GM18517 (cell line): ENCODE measurements around the gene UGT1A6.
"Not testable (repeated sequence)": the region's sequence is repeated elsewhere in the genome, so short reads cannot be mapped to it uniquely, and the experiment has no call there.

Source experiments
- ATAC-seq: cut with Tn5 transposase; IDR thresholded peaks from one replicate; pipeline ENCODE4 v1.9.1; 2021; ENCODE audit warnings: mild to moderate bottlenecking, moderate library complexity; ENCODE audit not compliant: unreplicated experiment

UGT1A6 gene

DNA sequence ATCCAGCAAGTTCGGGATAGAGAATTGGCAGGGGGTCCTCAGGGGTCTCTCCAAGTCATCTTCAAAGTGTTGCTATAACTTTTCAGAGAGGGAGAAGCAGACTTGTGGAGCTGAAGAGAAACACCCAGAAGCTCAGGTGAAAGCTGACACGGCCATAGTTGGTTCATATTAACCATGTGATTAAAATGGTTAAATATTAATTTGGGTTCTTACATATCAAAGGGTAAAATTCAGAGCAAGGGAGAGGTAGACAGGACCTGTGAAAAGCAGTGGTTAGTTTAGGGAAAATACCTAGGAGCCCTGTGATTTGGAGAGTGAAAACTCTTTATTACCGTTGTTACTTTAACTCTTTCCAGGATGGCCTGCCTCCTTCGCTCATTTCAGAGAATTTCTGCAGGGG lies at the start of gene UGT1A6:
TSS of gene UGT1A6 (plus strand) at position 243 of the 400 bp plus-strand sequence. CDS start at position 358, 115 bp downstream.
- ATAC-seq = no peak

DNA sequence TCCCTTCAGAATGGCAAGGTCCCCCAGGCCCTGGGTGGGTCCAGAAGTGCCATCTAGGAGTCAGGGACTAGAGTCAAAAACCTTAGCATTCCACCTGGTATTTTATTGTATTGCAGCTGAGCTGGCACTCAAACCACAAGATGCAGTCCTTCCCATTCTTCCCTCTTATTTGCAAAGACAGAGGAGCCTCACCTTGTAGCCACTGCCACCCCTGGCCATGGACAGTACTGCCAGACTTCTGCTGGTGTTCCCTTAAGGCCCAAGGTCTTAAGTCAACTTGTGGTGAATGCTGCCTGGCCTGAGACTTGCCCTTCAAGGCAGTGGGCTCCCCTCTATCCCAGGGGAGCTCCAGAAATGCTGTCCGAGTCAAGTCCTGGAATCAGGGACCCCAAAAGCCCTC lies 49.6 kb upstream of the UGT1A6 start:
- no peak for ATAC-seq

DNA sequence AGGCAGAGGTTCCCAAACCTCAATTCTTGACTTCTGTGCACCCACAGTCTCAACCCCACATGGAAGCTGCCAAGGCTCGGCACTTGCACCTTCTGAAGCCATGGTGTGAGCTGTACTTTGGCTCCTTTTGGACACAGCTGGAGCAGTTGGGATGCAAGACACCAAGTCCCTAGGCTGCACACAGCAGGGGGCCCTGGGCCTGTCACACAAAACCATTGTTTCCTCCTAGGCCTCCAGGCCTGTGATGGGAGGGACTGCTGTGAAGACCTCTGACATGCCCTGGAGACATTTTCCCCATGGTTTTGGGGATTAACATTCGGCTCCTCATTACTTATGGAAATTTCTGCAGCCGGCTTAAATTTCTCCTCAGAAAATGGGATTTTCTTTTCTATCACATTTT lies 46.7 kb upstream of the UGT1A6 start:
- ATAC-seq = not testable (repeated sequence)

DNA sequence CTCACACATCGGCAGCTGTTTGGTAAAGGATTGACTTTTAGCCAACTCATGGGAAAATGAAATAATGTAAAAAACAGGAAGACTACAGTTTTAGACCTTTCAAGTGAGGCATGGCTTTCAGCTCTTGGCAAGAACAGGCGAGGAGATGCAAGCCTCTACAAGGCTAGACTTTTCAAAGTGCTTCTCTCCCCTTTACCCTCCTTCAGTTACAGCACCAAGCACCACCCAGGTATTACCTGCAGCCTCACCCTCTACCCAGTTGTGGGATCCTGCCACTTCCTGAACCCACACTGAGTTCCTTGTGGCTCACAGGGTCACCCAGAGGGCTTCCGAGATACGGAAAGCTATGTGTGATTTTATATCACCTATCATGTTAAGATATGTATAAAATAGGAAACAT lies 41.7 kb upstream of the UGT1A6 start:
- no peak for ATAC-seq

DNA sequence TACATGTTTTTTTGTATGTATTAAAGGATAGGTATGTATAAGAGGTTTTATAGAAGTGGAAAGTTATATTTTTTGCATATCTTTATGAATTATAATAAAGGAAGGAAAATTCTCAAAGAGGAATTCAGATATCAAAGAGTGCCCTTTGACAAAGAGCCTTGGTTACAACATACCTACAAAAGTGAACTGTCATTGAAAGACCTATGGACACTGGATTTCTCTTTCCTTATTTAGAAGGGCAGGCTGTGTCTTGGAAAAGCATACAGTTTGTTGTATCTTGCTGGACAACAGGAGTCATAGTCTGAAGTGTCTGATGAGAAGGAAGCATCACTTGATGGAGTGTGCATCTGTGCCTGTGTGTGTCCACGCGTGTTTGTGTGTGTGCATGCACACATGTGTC lies 41.3 kb upstream of the UGT1A6 start:
- ATAC-seq = no peak

DNA sequence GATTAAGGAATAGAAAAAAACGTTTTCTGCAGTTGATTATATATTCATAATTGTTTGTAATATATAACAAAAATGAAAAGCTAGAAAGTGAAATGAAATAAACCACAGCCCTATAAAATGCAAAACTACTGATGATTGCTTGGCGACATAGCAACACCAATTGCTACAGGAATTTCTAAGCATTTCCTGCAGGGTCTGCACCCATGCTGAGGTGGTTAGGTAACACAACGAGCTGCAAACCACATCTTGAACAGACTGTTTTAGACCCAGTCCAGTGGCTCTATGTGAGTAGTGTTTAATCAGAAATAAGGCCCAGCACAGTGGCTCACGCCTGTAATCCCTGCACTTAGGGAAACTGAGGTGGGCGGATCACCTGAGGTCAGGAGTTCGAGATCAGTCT lies 38.2 kb upstream of the UGT1A6 start:
- ATAC-seq = no peak

DNA sequence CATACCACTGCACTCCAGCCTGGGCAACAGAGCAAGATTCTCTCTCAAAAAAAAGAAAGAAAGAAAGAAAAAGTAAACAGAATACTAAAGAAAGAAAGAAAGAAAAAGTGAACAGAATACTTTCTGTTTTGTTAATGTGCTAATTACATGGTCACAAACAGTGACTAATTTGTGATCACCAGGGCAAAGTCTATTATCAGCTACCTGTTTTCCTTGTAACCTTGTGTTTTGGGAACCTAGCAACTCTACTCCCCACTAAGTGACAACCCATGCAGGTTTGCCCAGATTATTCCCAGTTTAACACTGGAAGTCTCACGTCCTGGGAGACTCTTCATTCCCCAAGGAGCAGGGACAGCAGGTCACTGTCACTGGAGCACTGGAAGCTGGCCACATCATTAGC lies 37.6 kb upstream of the UGT1A6 start:
- ATAC-seq = no peak

DNA sequence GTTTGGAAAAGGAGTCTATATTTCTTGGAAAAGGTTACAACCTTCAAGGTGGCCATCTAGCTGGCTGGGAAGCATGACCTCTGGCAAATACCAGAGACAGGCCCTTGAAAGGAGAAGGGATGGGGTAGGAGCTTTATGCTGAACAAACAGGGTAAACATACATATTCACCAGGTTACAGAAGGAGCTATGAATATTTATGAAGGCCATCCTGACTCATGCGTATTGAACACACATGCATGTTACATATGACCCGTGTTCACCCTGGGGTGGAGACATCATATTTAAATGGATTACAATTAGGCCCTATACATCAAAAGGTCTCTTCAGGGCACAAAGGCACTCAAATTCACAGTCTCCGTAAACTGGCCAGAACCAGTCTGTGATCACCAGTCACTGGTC lies 36.7 kb upstream of the UGT1A6 start:
- ATAC-seq = not testable (repeated sequence)

DNA sequence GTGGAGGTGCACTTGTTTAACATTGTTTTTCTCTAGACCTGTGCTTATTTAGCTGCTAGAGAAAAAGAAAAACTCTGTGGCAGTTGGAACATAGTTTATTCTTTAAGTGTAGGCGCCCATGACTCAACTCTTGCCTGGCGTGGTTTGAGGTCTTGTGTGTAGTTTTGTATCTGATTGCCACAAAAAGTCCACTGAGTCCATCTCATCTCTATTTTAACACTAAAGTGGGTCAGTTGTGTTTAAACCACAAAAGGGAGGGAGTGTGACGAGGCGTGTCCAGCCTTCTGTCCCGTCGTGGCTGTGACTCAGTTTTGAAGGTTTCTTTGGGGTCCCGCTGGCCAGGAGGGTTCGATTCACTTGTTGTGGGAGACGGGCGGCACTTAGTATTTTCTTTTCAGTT lies 36.2 kb upstream of the UGT1A6 start:
- ATAC-seq = no peak

DNA sequence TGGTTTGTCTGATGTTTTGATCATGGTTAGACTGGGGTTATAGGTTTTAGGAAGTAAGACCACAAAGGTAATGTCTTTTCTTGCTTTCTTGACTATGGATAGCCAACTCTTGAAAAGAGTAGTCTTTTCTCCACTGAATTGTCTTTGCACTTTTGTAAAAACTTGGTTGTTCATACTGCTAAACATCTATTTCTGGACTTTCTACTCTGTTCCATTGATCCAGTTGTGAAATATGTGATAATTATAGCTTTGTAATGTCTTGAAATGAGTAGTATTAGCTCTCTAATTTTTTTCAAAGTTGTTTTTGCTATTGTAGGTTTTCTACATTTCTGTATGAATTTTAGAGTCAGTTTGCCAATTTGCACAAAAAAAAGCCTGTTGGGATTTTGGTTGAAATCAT lies 34.1 kb upstream of the UGT1A6 start:
- ATAC-seq = no peak

DNA sequence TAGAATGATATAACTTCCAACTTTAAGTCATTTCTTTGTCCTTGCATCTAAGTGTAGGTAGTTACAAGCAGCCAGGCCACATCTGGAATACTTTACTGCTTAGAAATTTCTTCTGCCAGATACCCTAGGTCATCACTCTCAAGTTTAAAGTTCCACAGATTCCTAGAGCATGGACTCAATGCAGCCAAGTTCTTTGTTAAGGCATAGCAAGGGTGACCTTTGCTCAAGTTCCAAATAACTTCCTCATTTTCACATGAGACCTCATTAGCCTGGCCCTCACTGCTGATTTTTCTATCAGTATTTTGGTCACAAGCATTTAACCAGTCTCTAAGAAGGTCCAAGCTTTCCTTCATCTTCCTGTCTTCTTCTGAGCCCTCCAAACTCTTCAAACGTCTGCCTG lies 28.8 kb upstream of the UGT1A6 start:
- ATAC-seq = no peak

DNA sequence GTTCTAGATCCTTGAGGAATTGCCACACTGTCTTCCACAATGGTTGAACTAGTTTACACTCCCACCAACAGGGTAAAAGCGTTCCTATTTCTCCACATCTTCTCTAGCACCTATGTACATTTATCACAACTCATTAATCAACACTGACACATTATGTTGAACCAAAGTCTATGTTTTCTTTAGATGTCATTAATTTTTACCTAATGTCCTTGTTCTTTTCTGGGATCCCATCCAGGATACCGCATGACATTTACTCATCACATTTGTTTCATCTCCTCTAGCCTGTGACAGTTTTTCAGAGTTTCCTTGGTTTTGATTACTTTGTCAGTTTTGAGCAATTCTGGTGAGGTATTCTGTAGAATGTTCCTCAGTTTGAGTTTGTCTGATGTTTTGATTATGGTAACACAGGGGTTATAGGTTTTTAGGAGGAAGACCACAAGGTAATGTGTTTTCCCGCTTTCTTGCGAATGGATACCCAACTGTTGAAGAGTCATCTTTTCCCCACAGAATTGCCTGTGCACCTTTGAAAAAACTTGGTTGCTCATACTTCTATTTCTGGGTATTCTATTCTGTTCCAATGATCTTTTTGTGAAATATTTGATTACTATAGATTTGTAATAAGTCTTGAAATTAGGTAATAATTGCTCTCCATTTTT lies 24.0 kb upstream of the UGT1A6 start:
- ATAC-seq = no peak

DNA sequence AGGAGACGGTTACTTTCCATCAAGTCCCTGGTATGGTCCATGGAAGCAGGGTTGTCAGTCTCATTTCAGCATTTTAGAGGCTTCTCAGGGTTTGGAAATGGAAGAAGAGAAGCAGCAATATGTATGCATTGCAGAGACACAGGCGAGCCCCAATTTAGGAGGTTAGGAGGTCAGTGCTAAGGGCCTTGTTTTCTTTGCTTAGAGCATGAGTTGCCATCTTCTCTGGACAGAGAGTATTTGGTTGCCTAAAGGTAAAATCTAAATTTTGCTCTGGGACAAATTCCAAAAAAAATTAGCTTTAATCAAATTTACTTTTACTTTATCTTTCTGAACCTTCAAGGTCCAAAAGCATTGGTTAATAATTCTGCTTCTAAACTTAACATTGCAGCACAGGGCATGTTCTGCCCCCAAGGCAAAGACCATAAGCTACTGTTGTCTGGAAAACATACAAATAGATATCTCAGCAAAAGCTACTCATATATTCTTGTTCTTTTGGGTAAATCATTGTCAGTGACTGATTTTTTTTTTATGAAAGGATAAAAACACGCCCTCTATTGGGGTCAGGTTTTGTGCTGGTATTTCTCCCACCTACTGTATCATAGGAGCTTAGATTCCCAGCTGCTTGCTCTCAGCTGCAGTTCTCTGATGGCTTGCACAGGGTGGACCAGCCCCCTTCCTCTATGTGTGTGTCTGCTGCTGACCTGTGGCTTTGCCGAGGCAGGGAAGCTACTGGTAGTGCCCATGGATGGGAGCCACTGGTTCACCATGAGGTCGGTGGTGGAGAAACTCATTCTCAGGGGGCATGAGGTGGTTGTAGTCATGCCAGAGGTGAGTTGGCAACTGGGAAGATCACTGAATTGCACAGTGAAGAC lies 21.2 kb upstream of the UGT1A6 start, which contains the start of gene UGT1A9:
TSS of gene UGT1A9 (plus strand) at position 609 of the 872 bp plus-strand sequence. CDS start at position 646, 37 bp downstream.
- ATAC-seq = no peak

DNA sequence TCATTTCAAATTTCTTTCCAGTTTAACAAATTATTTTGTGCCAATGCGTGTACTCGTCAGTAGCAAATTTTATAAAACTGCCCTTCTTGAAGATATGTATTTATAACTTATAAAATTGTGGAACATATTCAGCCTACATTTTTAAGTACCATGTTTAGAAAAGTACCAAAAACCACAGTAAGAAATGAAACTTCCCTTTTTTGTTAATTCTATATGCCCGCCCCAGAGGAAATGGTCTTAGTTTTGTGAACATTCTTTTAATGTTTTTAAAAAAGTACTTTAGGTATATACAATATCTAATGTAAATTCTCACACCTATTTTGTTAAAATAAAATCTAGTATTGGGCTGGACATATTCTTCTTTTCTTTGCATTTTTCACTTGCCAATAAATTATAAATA lies 19.8 kb upstream of the UGT1A6 start:
- no peak for ATAC-seq

DNA sequence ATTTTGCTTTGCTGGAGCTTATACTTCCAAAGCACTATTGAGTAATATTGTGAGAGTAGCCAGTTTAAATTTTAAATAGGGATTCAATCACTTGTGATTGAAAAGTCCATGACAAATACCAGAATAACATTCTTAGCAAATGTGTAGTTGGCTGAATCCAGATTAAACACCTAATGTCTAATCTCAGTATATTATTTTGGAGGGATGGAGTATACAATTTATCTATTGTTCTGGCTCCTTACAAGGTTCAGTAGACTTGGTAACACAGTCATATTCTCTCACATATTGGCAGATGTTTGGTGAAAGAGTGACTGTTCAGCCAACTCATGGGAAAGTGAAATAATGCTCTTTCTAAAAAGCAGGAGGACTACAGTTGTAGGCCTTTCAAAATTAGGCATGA lies 18.8 kb upstream of the UGT1A6 start:
- no peak for ATAC-seq

DNA sequence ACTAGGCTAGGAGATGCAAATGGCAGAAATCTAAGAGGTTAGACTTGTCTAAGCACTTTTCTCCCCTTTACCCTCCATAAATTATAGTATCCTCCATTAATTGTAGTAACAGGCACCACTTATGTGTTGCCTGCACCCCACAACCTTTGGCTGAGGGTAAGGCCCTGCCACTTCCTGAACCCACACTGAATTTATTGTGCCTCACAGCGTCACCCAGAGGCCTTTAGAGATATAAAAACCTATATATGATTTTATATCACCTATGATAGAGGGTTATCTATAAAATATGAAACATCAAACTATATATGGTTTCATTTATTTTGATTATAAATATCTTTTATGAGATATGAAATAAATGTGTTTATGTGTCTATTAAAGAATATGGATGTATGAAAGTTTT lies 18.4 kb upstream of the UGT1A6 start:
- no peak for ATAC-seq

DNA sequence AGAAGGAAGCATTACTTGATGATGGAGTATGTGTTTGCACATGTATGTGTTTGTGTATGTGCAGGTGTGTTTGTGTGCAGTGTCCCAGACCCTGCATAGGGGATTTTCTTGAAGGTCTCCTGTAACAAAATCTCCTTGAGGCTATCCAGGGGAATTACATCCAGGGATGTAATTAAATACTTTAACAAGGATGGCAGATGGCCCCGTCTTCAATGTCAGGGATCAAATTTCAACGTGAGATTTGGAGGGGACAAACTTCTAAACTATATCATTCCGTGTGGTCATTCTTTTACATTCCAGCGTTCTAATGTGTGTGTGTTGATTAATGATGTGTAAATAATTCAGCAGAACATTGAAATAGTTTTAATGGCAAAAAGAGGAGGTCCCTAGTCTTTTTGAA lies 17.7 kb upstream of the UGT1A6 start:
- no peak for ATAC-seq

DNA sequence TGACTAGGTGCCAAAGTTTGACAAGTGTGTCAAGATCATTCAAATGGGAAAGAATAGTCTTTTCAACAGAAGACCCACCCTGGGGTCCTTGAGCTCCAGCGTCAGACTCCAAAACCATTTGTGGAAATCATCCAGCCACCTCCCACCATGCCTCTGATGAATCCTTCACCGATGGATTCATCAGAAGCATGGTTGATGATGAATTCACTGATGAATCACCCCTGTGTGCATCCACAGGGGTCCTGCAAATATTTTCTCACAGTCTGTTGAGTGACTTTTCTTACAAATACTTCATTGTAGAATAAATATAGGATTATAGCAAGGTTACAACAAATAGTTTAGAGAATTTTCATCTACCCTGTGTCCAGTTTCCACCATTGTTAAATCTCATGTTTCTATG lies 16.6 kb upstream of the UGT1A6 start:
- ATAC-seq = no peak

DNA sequence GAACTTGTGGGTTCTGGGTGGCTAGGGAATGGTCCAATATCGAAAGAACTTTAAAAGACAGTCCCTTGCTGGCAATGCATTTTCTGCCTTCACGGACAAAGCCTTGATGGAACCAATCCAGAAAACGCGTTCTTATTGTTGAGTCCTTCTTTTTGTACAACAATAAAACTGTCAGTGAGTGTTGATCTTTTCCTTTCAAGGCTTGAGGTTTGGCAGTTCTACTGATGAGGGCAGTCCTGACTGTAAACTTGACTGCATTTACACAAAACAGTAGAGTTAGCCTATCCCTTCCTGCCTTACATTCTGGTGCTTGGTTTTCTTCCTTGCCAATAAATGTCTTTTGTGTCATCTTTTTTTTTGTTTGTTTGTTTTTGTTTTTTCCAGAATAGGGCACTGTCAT lies 13.5 kb upstream of the UGT1A6 start:
- ATAC-seq = no peak

DNA sequence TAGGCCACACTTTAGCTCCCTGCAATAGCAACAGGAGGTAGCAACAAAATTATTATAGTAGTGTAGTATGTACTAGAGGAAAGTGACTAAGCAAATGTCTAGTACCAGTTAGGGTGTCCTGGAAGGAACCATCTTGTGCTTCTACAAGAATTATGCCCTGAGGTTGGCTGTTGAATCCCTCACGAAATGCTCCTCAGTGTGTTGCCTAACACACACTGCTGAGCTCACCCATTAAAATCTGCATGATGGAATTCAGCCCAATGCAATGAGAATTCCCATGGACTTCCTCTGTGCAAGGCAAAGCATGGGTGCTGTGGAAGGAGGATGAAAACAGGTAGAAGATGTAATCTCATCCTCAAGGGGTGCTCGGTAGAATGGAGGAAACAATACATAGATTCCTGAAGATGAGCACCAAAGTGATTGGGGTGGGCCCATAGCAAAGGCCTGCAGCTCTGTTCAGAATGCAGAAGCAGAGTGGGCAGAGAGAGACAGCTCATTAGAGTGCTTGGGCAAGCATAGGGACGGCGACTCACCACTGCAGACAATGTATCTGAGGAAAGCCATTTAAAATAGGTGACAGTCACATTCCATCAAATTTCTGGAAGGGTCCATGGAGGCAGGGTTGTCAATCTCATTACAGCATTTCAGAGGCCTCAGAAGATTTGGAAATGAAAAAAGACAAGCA lies 12.2 kb upstream of the UGT1A6 start:
- ATAC-seq = no peak

DNA sequence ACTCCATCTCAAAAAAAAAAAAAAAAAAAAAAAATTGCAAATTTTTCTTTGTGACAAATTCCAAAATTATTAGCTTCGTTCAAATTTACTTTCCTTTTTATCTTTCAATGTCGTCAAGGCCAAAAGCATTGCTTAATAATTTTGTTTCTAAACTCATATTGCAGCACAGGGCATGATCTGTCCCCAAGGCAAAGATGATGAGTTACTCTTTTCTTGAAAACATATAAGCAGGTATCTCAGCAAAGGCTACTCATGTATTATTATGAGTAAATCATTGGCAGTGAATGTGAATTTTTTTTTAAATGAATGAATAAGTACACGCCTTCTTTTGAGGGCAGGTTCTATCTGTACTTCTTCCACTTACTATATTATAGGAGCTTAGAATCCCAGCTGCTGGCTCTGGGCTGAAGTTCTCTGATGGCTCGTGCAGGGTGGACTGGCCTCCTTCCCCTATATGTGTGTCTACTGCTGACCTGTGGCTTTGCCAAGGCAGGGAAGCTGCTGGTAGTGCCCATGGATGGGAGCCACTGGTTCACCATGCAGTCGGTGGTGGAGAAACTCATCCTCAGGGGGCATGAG lies 11.1 kb upstream of the UGT1A6 start, which contains the start of gene UGT1A7:
TSS of gene UGT1A7 (plus strand) at position 381 of the 579 bp plus-strand sequence. CDS start at position 418, 37 bp downstream.
- ATAC-seq = no peak
